Smooth muscle cell (in vitro differentiated cells): ENCODE results near the gene PPFIBP2. TPM values are rescaled to one million over a fixed set of nuclear protein-coding genes. Genes with fewer than 3 reads are reported as not detected.

Experiments used
- DNase-seq: peaks from one replicate; lab custom pipeline; 2025; ENCODE audit not compliant: unreplicated experiment; lab: John Stamatoyannopoulos, UW
- H2AFZ ChIP-seq: fragments of 200-600 bp; sonication (generic); 2 replicates; pipeline ENCODE4 v1.6.0; 2016; ENCODE audit warnings: antibody characterized with exemption, low read depth, mild to moderate bottlenecking
- H3F3A ChIP-seq: fragments of 200-600 bp; sonication (generic); 2 replicates; pipeline ENCODE4 v1.6.0; 2017; ENCODE audit warnings: antibody characterized with exemption, low read depth
- H3K27ac ChIP-seq: fragments of 200-600 bp; sonication (generic); 2 replicates; pipeline ENCODE4 v1.5.1; 2016; ENCODE audit warnings: low read depth, mild to moderate bottlenecking
- H3K27me3 ChIP-seq: fragments of 200-600 bp; sonication (generic); 2 replicates; pipeline ENCODE4 v1.6.1; 2016; ENCODE audit warnings: low read depth, mild to moderate bottlenecking
- H3K36me3 ChIP-seq: fragments of 200-600 bp; sonication (generic); 2 replicates; pipeline ENCODE4 v1.5.1; 2016; ENCODE audit warnings: low read depth
- H3K4me1 ChIP-seq: fragments of 200-600 bp; sonication (generic); 2 replicates; pipeline ENCODE4 v1.5.1; 2016; ENCODE audit warnings: low read depth
- H3K4me2 ChIP-seq: fragments of 200-600 bp; sonication (generic); 2 replicates; pipeline ENCODE4 v1.6.0; 2016; ENCODE audit warnings: mild to moderate bottlenecking
- H3K4me3 ChIP-seq: fragments of 200-600 bp; sonication (generic); 2 replicates; pipeline ENCODE4 v1.5.1; 2016; ENCODE audit warnings: mild to moderate bottlenecking
- H3K79me2 ChIP-seq: fragments of 200-600 bp; sonication (generic); 2 replicates; pipeline ENCODE4 v1.6.0; 2016; ENCODE audit warnings: low read depth, mild to moderate bottlenecking
- H3K9ac ChIP-seq: fragments of 200-600 bp; sonication (generic); 2 replicates; pipeline ENCODE4 v1.6.0; 2016; ENCODE audit warnings: low read depth
- H3K9me3 ChIP-seq: fragments of 200-600 bp; sonication (generic); replicated peaks from 2 replicates; pipeline ENCODE4 v1.5.1; 2016; ENCODE audit warnings: low read depth
- H4K20me1 ChIP-seq: fragments of 200-600 bp; sonication (generic); 2 replicates; pipeline ENCODE4 v1.6.0; 2016; ENCODE audit warnings: low read depth
- WGBS: methylation state at CpG from one replicate; pipeline ENCODE4 v1.1.7; 2016; ENCODE audit warnings: low lambda C conversion rate; 5-methylcytosine and 5-hydroxymethylcytosine counted together
- polyA plus RNA-seq: library from polyadenylated mRNA; unstranded; fragments of >200 nt; fragmentation: Nextera tagmentation; extraction: Ambion mirVana; gene quantifications from 2 replicates; pipeline ENCODE4 v1.2.1, GENCODE V29; 2016
- total RNA-seq: library from RNA; depleted of rRNA; stranded (reverse); fragments of >200 nt; gene quantifications from 2 replicates; pipeline ENCODE4 v1.2.3, GENCODE V29; 2014
- TF ChIP-seq, protein P1 (sequence below): fragments of 200-600 bp; sonication (generic); IDR thresholded peaks from 2 replicates; pipeline ENCODE4 v1.5.1; 2017; ENCODE audit warnings: borderline replicate concordance, mild to moderate bottlenecking, antibody characterized with exemption; ENCODE audit not compliant: insufficient read depth, poor library complexity, severe bottlenecking

Gene PPFIBP2
- total and polyA plus RNA-seq, 2 experiments from 2014 or later: 9.8 to 20.2 TPM

DNA sequence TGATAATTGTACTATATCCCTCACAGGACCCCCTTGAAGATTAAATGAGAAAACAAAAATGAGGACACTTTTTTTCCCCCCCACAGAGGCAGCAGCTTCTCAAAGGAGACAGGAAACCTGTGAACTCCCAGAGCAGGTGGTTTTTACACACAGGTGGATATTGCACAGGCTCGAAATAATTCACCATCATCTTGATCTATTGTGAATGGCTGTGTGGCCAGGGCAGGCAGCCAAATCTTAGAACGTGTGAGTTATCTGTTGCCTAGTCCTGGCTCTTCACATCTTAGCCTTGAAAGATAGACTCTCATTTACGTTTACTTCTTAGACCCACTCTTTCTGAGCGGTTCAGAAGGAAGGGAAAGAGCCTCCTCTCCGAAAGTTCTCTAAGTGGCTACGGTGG is 23.5 kb downstream of the PPFIBP2 start:
- Histone ChIP-seq H4K20me1 (no peaks in the 10 kb centered on the region), H3K4me3 (no peak overlapping the region), H3K79me2 (no peaks in the 10 kb centered on the region), H3K9me3 (no peaks in the 10 kb centered on the region), H2AFZ (no peak overlapping the region), H3K4me1 (no peaks in the 10 kb centered on the region), H3K27me3 (no peaks in the 10 kb centered on the region), H3K9ac (no peak overlapping the region), H3K4me2 (no peak overlapping the region), H3F3A (peaks cover 4% of the 10 kb centered on the region), H3K36me3 (no peaks in the 10 kb centered on the region), H3K27ac (no peak overlapping the region)
- no peak for DNase-seq
- 92% methylated on average over 6 of the region's 6 CpGs for WGBS
- TF ChIP-seq, protein P1, sequence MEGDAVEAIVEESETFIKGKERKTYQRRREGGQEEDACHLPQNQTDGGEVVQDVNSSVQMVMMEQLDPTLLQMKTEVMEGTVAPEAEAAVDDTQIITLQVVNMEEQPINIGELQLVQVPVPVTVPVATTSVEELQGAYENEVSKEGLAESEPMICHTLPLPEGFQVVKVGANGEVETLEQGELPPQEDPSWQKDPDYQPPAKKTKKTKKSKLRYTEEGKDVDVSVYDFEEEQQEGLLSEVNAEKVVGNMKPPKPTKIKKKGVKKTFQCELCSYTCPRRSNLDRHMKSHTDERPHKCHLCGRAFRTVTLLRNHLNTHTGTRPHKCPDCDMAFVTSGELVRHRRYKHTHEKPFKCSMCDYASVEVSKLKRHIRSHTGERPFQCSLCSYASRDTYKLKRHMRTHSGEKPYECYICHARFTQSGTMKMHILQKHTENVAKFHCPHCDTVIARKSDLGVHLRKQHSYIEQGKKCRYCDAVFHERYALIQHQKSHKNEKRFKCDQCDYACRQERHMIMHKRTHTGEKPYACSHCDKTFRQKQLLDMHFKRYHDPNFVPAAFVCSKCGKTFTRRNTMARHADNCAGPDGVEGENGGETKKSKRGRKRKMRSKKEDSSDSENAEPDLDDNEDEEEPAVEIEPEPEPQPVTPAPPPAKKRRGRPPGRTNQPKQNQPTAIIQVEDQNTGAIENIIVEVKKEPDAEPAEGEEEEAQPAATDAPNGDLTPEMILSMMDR: no peak

GRCh38 chr11:7538031-7538430 is 24.2 kb downstream of the PPFIBP2 start:
- no peaks in the 10 kb centered on the region for H3K36me3 ChIP-seq
- TF ChIP-seq, protein P1: no peak
- no peak overlapping the region for H3K4me3 ChIP-seq
- H3K4me1 ChIP-seq: no peaks in the 10 kb centered on the region
- H3K4me2 ChIP-seq: no peak overlapping the region
- H3K79me2 ChIP-seq: no peaks in the 10 kb centered on the region
- 91% methylated on average over 8 of the region's 8 CpGs for WGBS
- DNase-seq: no peak
- no peak overlapping the region for H2AFZ ChIP-seq
- no peak overlapping the region for H3K27ac ChIP-seq
- no peak overlapping the region for H3K9ac ChIP-seq
- H3F3A ChIP-seq: peaks cover 4% of the 10 kb centered on the region
- no peaks in the 10 kb centered on the region for H3K27me3 ChIP-seq
- no peaks in the 10 kb centered on the region for H4K20me1 ChIP-seq
- H3K9me3 ChIP-seq: no peaks in the 10 kb centered on the region

DNA sequence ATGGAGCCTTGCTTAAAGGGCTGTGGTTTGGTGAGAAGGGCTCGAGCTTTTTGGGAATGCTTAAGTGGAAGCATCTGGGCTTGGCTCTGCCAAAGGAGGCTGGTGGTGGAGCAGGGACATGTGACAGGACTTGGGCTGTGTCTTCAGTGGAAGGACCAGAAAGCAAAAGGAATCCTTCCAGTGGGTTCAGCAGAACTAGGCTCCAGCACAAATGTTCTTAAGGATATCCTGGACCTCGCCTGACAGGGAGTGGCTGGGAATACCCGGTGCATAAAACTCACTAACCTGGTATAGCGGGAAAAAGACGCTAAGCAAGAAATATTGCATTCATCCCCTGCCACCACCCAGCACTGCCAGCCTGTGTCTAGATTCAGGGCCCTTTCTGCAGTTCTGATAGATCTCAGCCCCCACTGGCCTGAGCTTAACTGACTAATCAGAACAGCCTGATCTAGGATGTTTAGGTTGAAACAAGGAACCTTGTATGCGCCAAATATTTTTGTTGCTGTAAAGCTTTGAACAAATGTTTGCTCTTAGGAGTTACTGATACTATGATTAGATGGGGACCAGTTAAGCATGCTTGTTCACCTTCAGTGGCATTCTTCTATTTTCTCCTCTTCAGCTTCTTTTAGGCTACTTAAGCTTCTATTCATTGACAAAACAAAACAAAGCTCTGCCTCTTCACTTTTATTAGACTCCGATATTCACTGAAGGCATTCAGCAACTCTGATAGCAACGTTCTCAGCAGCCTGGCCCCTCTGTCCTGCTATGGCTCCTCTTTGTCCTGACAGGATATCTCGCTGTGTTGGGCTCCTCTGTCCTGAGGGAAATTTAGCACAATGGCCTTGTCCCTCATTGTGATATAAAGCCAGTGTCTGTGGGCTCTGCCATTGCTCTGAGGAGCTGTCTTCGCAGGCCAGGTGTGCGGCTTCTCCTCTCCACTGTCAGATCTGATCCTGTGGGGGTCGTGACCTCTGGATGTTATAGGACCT is 25.0 kb downstream of the PPFIBP2 start:
- H3K27me3 ChIP-seq: no peaks in the 10 kb centered on the region
- TF ChIP-seq, protein P1: no peak

More for the DNA sequence above, 25.0 kb downstream of the PPFIBP2 start:
- Histone ChIP-seq H3F3A (peaks cover 4% of the 10 kb centered on the region), H3K9me3 (no peaks in the 10 kb centered on the region), H3K36me3 (no peaks in the 10 kb centered on the region), H4K20me1 (no peaks in the 10 kb centered on the region), H3K79me2 (no peaks in the 10 kb centered on the region), H3K4me3 (no peak overlapping the region), H2AFZ (no peak overlapping the region), H3K27ac (no peak overlapping the region), H3K4me2 (no peak overlapping the region), H3K9ac (no peak overlapping the region), H3K4me1 (no peaks in the 10 kb centered on the region)
- WGBS: 81% methylated on average over 12 of the region's 12 CpGs
- DNase-seq: no peak
